ENCODE measurements around the gene CCDC14. TPM values are rescaled to one million over a fixed set of nuclear protein-coding genes. Genes with fewer than 3 reads are reported as not detected.
"Not testable (repeated sequence)": the region's sequence is repeated elsewhere in the genome, so short reads cannot be mapped to it uniquely, and the experiment has no call there.

Gene CCDC14
- polyA plus RNA-seq, 3 donors = 1.1 to 37.2 (median 4.0) TPM

- H3K79me2 ChIP-seq (ENCODE audit: insufficient read depth, low read length); H4K20me1 ChIP-seq (ENCODE audit: insufficient read depth, low read length); H3K27ac ChIP-seq (ENCODE audit: low read depth in 1 of 2, low read length in 2 of 2); H3K9ac ChIP-seq (ENCODE audit: insufficient read depth, low read length, poor library complexity, severe bottlenecking); H3K9me3 Mint-ChIP-seq; H3K36me3 ChIP-seq (replicated peaks in 1 of 2; ENCODE audit: control insufficient read depth in 1 of 2, insufficient read depth in 2 of 2, low read length in 2 of 2); H2AFZ ChIP-seq (ENCODE audit: insufficient read depth, low read depth, low read length, poor library complexity, severe bottlenecking); H3K4me1 Mint-ChIP-seq; H3K4me3 Mint-ChIP-seq; H3K27ac Mint-ChIP-seq; H3K36me3 Mint-ChIP-seq; intact Hi-C loops (cut with micrococcal nuclease); DNase-seq; H3K4me1 ChIP-seq (ENCODE audit: control insufficient read depth in 1 of 2, insufficient read depth in 2 of 2, low read length in 2 of 2); H3K4me3 ChIP-seq (replicated peaks in 1 of 3; ENCODE audit: low read depth in 2 of 3, low read length in 3 of 3); H3K9me3 ChIP-seq (replicated peaks in 1 of 2; ENCODE audit: control insufficient read depth in 1 of 2, insufficient read depth in 1 of 2, low read length in 2 of 2); H3K4me2 ChIP-seq (replicated peaks; ENCODE audit: extremely low read depth, low read length, poor library complexity, severe bottlenecking): not testable (repeated sequence)
- peaks cover 13 to 21% (median 14%) of the 10 kb centered on the region in 3 donors for H3K27me3 Mint-ChIP-seq (ENCODE audit: low read depth in 3 of 3)
- 40% methylated on average over 1 of the region's 4 CpGs for WGBS (ENCODE audit: insufficient coverage)
- H3K27me3 ChIP-seq (ENCODE audit: control insufficient read depth in 2 of 2, insufficient read depth in 2 of 2, low read length in 2 of 2) = peaks cover 7 to 13% of the 10 kb centered on the region in 2 donors
These were observed 15.3 kb upstream of the CCDC14 start for GRCh38 chr3:123976181-123976898.

GRCh38 chr3:123975030-123975429, 14.0 kb upstream of the CCDC14 start:
- H3K27ac Mint-ChIP-seq; H3K36me3 Mint-ChIP-seq; H3K9me3 ChIP-seq (replicated peaks in 1 of 2; ENCODE audit: control insufficient read depth in 1 of 2, insufficient read depth in 1 of 2, low read length in 2 of 2); H3K36me3 ChIP-seq (replicated peaks in 1 of 2; ENCODE audit: control insufficient read depth in 1 of 2, insufficient read depth in 2 of 2, low read length in 2 of 2); H3K4me1 ChIP-seq (ENCODE audit: control insufficient read depth in 1 of 2, insufficient read depth in 2 of 2, low read length in 2 of 2); H4K20me1 ChIP-seq (ENCODE audit: insufficient read depth, low read length); H2AFZ ChIP-seq (ENCODE audit: insufficient read depth, low read depth, low read length, poor library complexity, severe bottlenecking); DNase-seq; H3K4me3 Mint-ChIP-seq; H3K4me1 Mint-ChIP-seq; H3K4me3 ChIP-seq (replicated peaks in 1 of 3; ENCODE audit: low read depth in 2 of 3, low read length in 3 of 3); H3K9me3 Mint-ChIP-seq; H3K79me2 ChIP-seq (ENCODE audit: insufficient read depth, low read length); H3K4me2 ChIP-seq (replicated peaks; ENCODE audit: extremely low read depth, low read length, poor library complexity, severe bottlenecking); intact Hi-C loops (cut with micrococcal nuclease); H3K27me3 ChIP-seq (ENCODE audit: control insufficient read depth in 2 of 2, insufficient read depth in 2 of 2, low read length in 2 of 2); H3K27ac ChIP-seq (ENCODE audit: low read depth in 1 of 2, low read length in 2 of 2); H3K9ac ChIP-seq (ENCODE audit: insufficient read depth, low read length, poor library complexity, severe bottlenecking): not testable (repeated sequence)
- peaks cover 5 to 12% (median 9%) of the 10 kb centered on the region in 3 donors for H3K27me3 Mint-ChIP-seq (ENCODE audit: low read depth in 3 of 3)
- no CpG with 5 or more reads among the region's 7 CpGs for WGBS (ENCODE audit: insufficient coverage)

- Mint-ChIP-seq H3K4me1 (no peaks in the 10 kb centered on the region), H3K27ac (no peak overlapping the region), H3K27me3 (ENCODE audit: low read depth in 3 of 3) (peaks cover 8 to 28% (median 15%) of the 10 kb centered on the region in 3 donors), H3K36me3 (no peaks in the 10 kb centered on the region), H3K4me3 (no peak overlapping the region), H3K9me3 (peaks cover 0 to 1% (median 0%) of the 10 kb centered on the region in 7 donors)
- Histone ChIP-seq H3K9me3 (replicated peaks in 1 of 2; ENCODE audit: control insufficient read depth in 1 of 2, insufficient read depth in 1 of 2, low read length in 2 of 2) (no peaks in the 10 kb centered on the region), H3K27ac (ENCODE audit: low read depth in 1 of 2, low read length in 2 of 2) (no peak overlapping the region), H3K4me3 (replicated peaks in 1 of 3; ENCODE audit: low read depth in 2 of 3, low read length in 3 of 3) (no peak overlapping the region), H3K79me2 (ENCODE audit: insufficient read depth, low read length) (no peaks in the 10 kb centered on the region), H3K9ac (ENCODE audit: insufficient read depth, low read length, poor library complexity, severe bottlenecking) (no peak overlapping the region), H3K4me1 (ENCODE audit: control insufficient read depth in 1 of 2, insufficient read depth in 2 of 2, low read length in 2 of 2) (no peaks in the 10 kb centered on the region), H2AFZ (ENCODE audit: insufficient read depth, low read depth, low read length, poor library complexity, severe bottlenecking) (no peak overlapping the region), H3K27me3 (ENCODE audit: control insufficient read depth in 2 of 2, insufficient read depth in 2 of 2, low read length in 2 of 2) (peaks cover 2 to 4% of the 10 kb centered on the region in 2 donors), H3K4me2 (replicated peaks; ENCODE audit: extremely low read depth, low read length, poor library complexity, severe bottlenecking) (no peak overlapping the region), H3K36me3 (replicated peaks in 1 of 2; ENCODE audit: control insufficient read depth in 1 of 2, insufficient read depth in 2 of 2, low read length in 2 of 2) (no peaks in the 10 kb centered on the region), H4K20me1 (ENCODE audit: insufficient read depth, low read length) (no peaks in the 10 kb centered on the region)
- no peak for DNase-seq
- TF ChIP-seq CTCF (IDR thresholded peaks at IDR 0.05) = no peak
- intact Hi-C loops (cut with micrococcal nuclease) = no loop called here
These were observed 10.4 kb upstream of the CCDC14 start for GRCh38 chr3:123971406-123971805.

GRCh38 chr3:123967260-123967659, 6.2 kb upstream of the CCDC14 start:
- H3K4me1 Mint-ChIP-seq; H3K27ac Mint-ChIP-seq; H3K9ac ChIP-seq (ENCODE audit: insufficient read depth, low read length, poor library complexity, severe bottlenecking); H3K79me2 ChIP-seq (ENCODE audit: insufficient read depth, low read length); H3K4me1 ChIP-seq (ENCODE audit: control insufficient read depth in 1 of 2, insufficient read depth in 2 of 2, low read length in 2 of 2); H3K4me3 ChIP-seq (replicated peaks in 1 of 3; ENCODE audit: low read depth in 2 of 3, low read length in 3 of 3); H3K9me3 Mint-ChIP-seq; H3K27ac ChIP-seq (ENCODE audit: low read depth in 1 of 2, low read length in 2 of 2); intact Hi-C loops (cut with micrococcal nuclease); DNase-seq; H3K36me3 Mint-ChIP-seq; H3K36me3 ChIP-seq (replicated peaks in 1 of 2; ENCODE audit: control insufficient read depth in 1 of 2, insufficient read depth in 2 of 2, low read length in 2 of 2); H3K9me3 ChIP-seq (replicated peaks in 1 of 2; ENCODE audit: control insufficient read depth in 1 of 2, insufficient read depth in 1 of 2, low read length in 2 of 2); H2AFZ ChIP-seq (ENCODE audit: insufficient read depth, low read depth, low read length, poor library complexity, severe bottlenecking); H3K4me2 ChIP-seq (replicated peaks; ENCODE audit: extremely low read depth, low read length, poor library complexity, severe bottlenecking); H3K4me3 Mint-ChIP-seq; H4K20me1 ChIP-seq (ENCODE audit: insufficient read depth, low read length): not testable (repeated sequence)
- H3K27me3 ChIP-seq (ENCODE audit: control insufficient read depth in 2 of 2, insufficient read depth in 2 of 2, low read length in 2 of 2) = peaks cover 6 to 13% of the 10 kb centered on the region in 2 donors
- no CpG with 5 or more reads among the region's 2 CpGs for WGBS (ENCODE audit: insufficient coverage)
- H3K27me3 Mint-ChIP-seq (ENCODE audit: low read depth in 3 of 3) = peaks cover 15 to 41% (median 23%) of the 10 kb centered on the region in 3 donors

All from CD14-positive monocyte (primary cell).